Activated gamma-delta T cell treated with Interleukin-2 at 50 U/mL for 16 hours (primary cell): Measurements from ENCODE around the gene TRAK1.

ENCODE experiments used
- DNase-seq: peaks from one replicate; pipeline ENCODE4 v3.0.0-alpha.2; 2020

Gene TRAK1

DNA sequence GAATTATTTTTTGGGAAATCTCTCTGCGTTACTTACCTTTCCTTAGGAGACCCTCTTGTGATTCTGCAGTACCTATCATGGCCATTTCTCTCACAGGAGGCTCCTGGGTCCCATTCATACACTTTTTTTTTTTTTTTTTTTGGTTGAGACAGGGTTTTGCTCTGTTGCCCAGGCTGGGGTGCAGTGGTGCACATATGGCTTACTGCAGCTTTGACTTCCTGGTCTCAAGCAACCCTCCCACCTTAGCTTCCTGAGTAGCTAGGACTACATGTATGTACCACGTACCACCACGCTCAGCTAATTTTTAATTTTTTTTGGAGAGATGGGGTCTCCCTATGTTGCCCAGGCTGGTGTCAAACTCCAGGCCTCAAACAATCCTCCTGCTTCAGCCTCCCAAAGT lies 36.1 kb downstream of the TRAK1 start:
- no peak for DNase-seq

DNA sequence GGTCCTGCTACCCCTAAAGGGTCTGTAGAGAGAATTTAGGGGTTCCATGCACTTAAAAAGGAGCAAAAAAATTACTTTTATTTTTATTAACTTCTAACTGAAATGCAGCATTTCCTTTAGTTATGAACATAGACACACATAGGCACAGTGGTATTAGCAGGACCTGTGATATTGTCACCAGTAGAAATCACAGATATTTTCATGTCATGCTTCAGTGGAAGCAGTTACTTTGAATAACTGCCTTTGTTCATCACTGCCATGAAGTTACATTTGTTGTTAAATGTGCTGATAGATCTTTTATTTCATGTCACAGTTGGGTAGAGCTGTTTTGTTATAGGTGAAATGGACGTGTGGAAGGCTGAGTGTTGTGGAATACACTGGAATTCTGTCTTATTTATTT lies 37.4 kb downstream of the TRAK1 start:
- no peak for DNase-seq

DNA sequence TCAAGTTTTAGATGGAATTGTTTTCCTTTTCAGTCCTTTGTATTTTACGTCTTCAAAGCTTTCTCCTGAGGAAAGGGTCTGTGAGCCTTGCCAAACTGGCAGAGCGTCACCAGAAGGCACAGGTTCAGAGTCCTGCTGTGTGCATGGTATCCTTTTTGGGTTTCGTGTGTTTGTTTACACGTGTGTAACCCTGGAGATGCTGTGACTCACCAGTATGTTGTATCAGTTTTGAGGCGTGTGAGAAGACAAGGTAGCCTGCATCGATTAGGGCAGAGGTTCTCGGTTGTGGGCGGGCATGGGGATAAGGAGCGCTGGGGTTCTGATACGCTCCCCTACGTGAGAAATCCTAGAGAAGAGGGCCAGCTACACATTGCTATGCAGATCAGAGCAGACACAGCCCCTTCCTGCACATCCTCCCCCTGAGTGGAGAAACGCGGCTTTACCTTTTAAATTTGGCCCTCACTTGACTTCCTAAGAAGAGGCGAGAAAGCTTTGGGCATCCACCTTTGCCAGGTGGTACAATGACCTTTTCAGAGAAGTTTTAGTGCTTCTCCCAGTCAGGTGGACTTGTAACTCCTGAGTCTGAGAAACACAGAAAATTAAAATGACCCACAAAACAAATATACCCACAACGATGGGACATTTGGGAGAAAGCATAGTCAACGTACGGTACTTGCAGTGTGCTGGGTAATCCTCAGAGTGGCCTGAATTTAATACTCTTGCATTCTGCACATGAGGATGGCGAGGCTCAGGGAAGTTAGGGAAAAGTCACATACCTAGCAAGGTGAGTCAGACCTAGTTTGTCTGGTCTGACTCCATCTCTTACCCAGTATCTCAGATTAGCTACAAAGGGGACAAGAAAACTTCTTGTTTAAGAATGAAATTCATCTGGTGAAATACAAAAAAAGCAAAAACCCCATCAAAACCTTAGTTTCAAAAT lies 38.1 kb downstream of the TRAK1 start:
- DNase-seq = no peak

GRCh38 chr3:42130007-42130328 lies 38.8 kb downstream of the TRAK1 start:
- no peak for DNase-seq

- no peak for DNase-seq
These were observed 39.3 kb downstream of the TRAK1 start for GRCh38 chr3:42130329-42131070.

- DNase-seq = no peak
These were observed 42.5 kb downstream of the TRAK1 start for GRCh38 chr3:42133500-42134298.

DNA sequence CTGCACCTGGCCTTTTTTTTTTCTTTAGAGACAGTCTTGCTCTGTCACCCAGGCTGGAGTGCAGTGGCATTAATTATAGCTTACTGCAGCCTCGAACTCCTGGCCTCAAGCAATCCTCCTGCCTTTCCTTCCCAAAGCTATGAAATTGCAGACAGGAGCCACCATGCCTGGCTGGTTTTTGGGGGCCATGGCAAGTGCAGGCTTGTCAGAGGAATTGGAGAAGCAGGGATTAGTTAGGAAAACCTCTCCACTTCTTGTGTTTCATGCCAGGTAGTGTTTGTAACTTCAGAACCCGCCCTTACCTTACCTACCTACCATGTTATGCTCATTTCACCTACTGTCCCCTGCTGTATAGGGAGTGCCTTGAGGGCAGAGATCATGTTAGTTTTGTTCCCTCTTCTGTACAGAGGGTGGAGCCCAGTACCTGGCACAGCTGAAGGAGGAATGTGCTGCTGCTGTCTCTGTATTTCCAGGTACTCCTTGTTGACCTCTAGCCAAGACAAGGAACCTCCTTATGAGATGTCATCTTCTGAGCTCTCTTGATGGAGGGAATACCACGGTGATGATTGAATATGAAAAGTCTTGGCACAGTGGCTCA lies 43.8 kb downstream of the TRAK1 start:
- DNase-seq = no peak

- DNase-seq = no peak
These were observed 48.7 kb downstream of the TRAK1 start for GRCh38 chr3:42139621-42140453.

DNA sequence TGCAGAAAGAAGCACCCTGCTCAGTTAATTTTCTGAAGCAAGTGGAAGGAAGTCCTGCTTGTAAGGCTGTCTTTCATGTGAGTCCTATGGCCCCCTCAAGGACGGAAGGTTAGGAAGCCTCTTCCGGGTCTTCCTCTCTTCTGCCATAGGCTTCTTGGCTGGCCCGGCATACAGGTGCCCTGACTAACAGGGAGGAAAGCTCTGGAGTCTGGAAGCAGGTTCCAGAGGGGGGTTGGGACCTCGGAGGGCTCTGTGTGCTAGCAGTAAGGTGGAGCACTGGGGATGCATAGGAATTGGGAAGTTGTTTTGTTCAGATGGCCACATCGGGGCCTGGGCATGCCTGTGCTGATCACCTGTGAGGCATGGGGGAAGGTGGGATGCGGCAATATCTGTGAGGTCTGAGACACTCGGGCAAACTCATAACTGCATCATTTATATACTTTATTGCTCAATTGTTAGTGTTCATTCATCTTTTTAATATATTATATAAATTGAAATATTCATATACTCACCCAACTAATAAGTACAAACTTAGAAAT lies 49.6 kb downstream of the TRAK1 start:
- DNase-seq = no peak

DNA sequence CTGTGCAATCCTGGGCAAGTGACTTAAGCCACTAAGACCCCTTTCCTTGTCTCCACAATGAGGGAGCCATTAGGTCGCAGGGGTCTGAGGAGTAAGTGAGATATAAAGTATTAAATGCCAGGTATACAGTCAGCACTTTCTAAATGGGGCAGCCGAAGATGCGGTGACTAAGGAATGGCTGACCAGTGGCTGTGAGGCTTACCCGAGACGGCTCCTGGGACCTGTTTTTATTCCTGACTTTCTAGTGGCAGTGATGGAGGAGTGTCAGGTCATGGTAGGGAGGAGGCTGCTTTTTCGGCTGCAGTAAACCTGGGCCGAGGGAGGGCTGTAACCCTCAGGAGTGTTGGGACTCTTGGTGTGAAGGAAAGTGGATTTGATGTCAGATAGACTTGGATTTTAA lies 52.3 kb downstream of the TRAK1 start:
- no peak for DNase-seq

GRCh38 chr3:42144209-42144608 lies 53.1 kb downstream of the TRAK1 start:
- DNase-seq = no peak

DNA sequence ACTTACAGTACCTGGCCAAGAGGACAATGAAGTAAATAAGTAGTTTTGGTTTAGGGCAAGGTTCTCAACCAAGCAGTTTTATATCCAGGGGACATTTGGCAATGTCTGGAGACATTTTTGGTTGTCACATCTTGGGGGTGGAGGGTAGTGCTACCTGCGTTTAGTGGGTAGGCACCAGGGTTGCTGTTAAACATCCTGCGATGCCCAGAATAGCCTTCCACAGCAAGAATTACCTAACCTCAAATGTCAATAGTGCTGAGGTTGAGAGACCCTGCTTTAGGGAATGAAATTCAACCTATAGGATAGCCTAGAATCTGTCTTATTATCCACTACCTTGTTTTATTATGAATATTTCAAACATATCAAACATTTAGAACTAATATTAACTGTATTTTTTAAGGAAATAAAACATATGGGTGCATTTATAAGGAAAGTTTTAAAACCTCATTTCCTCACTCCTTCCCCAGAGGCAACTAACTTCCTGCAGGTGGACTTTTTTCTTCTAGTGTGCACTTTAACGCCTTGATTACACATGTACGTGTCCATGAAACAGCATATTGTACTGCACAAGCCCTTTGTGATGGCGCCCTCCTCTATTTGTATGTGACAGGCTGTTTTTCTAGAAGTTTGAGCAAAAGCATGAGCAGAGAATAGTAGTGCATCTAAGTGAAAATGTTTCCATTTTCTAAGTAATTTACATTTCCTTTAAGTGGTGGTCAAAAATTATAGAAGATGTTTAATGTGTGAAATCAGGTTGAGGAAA lies 57.1 kb downstream of the TRAK1 start:
- no peak for DNase-seq

DNA sequence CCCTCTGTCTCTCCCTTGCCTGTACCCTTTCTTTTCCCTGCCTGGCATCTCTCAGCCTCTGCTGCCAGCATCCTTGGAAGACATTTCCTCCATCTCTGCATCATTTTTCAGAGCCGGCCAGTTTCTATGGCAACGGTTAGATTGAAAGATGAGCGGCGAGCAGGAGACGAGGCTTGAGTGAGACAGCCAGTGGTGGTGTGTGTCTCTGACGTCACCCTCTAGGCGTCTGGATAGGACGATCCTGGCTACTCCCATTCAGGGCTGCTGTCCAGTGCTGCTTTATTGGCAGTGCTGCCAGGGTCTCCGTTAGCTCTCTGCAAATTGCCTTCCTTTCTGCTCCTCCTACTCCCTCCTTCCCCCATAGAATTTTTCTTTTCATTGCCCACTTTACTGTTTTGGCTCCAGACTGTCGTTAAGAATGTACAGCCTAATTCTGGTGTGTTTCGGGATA lies 57.9 kb downstream of the TRAK1 start:
- no peak for DNase-seq

- DNase-seq = no peak
These were observed 58.4 kb downstream of the TRAK1 start for GRCh38 chr3:42149532-42149931.

DNA sequence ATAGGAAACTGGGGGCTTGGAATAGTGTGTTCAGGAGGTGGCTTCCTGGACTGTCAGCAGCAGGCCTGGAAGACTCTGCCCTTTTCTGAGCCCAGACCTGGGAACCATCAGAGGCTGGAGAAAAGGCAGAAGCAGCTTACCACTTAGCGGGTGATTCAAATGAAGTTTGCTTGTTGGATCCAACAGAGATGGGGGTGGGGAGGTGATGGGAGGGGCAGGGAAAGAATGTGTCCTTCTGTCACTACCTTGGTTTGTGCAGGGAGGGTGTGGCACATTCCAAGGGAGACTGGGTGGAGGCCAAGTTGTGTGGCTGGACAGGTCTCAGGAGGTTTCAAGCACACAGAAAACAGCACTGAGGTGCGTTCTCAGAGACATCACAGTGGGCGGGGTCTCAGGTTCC lies 58.8 kb downstream of the TRAK1 start:
- DNase-seq = no peak

DNA sequence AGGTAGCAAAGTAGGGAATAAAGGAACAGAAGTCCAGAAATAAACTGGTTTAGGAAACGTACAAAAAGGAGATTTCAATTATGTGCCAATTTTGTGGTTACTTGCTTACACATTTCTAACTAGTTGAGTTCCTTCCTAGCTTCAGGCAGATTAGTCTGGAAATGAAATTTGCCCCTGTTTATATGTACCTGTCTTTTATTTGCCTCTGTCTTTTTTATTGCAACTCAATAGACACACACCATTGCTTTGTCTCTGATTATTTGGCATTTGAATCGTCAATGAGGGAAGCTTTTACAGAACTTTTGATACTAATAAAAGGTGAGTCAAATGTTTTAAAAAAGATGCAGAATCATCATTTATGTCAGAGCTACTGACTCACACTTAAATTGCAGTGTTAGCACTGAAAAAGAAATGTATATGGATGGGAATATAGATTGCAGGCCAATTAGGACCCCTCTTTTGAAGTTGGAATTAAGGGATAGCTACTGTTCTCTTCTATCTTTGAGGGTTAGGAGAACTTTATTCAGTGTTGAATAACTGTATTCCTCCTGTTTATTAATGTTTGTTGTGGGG lies 60.5 kb downstream of the TRAK1 start:
- DNase-seq = no peak

- no peak for DNase-seq
These were observed 61.0 kb downstream of the TRAK1 start for GRCh38 chr3:42152193-42152592.

- no peak for DNase-seq
These were observed 61.9 kb downstream of the TRAK1 start for GRCh38 chr3:42153039-42153438.

- no peak for DNase-seq
These were observed 66.7 kb downstream of the TRAK1 start for GRCh38 chr3:42157540-42158538.
